Neuronal stem cell (in vitro differentiated cells): ENCODE results near the gene WWP2.
"Not testable (repeated sequence)": the region's sequence is repeated elsewhere in the genome, so short reads cannot be mapped to it uniquely, and the experiment has no call there.

Experiments used
- DNase-seq: peaks from one replicate; pipeline ENCODE4 v3.0.0-alpha.2; 2013; ENCODE audit warnings: low spot score
- H2AFZ ChIP-seq: one replicate; pipeline ENCODE4 v1.6.1; 2013; ENCODE audit warnings: mild to moderate bottlenecking, low read length, inconsistent platforms
- H2AK5ac ChIP-seq: 2 replicates; pipeline ENCODE4 v1.6.1; 2013; ENCODE audit warnings: low read depth, mild to moderate bottlenecking, inconsistent platforms, low read length, moderate library complexity, mixed read lengths
- H2BK120ac ChIP-seq: 2 replicates; pipeline ENCODE4 v1.6.1; 2013; ENCODE audit warnings: low read depth, mild to moderate bottlenecking, inconsistent platforms, low read length, moderate library complexity, mixed read lengths
- H2BK12ac ChIP-seq: one replicate; pipeline ENCODE4 v1.6.1; 2013; ENCODE audit warnings: low read length, inconsistent platforms
- H2BK15ac ChIP-seq: 2 replicates; pipeline ENCODE4 v1.6.1; 2013; ENCODE audit warnings: mild to moderate bottlenecking, low read length, inconsistent platforms, mixed read lengths
- H2BK5ac ChIP-seq: one replicate; pipeline ENCODE4 v1.6.1; 2013; ENCODE audit warnings: inconsistent platforms, mild to moderate bottlenecking, low read length, moderate library complexity
- H3K14ac ChIP-seq: one replicate; pipeline ENCODE4 v1.6.1; 2013; ENCODE audit warnings: low read length, inconsistent platforms
- H3K18ac ChIP-seq: 2 replicates; pipeline ENCODE4 v1.6.1; 2013; ENCODE audit warnings: low read length, inconsistent platforms
- H3K23ac ChIP-seq: 2 replicates; pipeline ENCODE4 v1.6.1; 2013; ENCODE audit warnings: low read depth, mild to moderate bottlenecking, mixed read lengths, low read length, inconsistent platforms; ENCODE audit not compliant: poor library complexity
- H3K27ac ChIP-seq: replicated peaks from 3 replicates; pipeline ENCODE4 v1.5.1; 2013; ENCODE audit warnings: low read length, inconsistent platforms
- H3K27me3 ChIP-seq, 3 experiments: 2 replicates each; pipeline ENCODE4 v1.6.1; 2013; ENCODE audit warnings: low read length in 3 of 3, mild to moderate bottlenecking in 2 of 3, inconsistent platforms in 1 of 3, low read depth in 1 of 3, mixed read lengths in 1 of 3, moderate library complexity in 1 of 3; ENCODE audit not compliant: control insufficient read depth in 3 of 3, insufficient read depth in 3 of 3
- H3K36me3 ChIP-seq, 2 donors: replicated peaks in 1 of 2; 2 replicates each; pipeline ENCODE4 v1.6.1; 2013; ENCODE audit warnings: low read length in 2 of 2; ENCODE audit not compliant: control insufficient read depth in 2 of 2, insufficient read depth in 2 of 2
- H3K4ac ChIP-seq: 2 replicates; pipeline ENCODE4 v1.6.1; 2013; ENCODE audit warnings: inconsistent platforms, mild to moderate bottlenecking, low read length, moderate library complexity
- H3K4me1 ChIP-seq, 2 donors: 1 replicate in 1 of 2; 2 replicates in 1 of 2; pipeline ENCODE4 v1.6.1; 2013; ENCODE audit warnings: low read length in 2 of 2, low read depth in 1 of 2; ENCODE audit not compliant: control insufficient read depth in 2 of 2, insufficient read depth in 1 of 2
- H3K4me2 ChIP-seq: one replicate; pipeline ENCODE4 v1.6.1; 2013; ENCODE audit warnings: mild to moderate bottlenecking, low read length, inconsistent platforms; ENCODE audit not compliant: insufficient read depth, poor library complexity, severe bottlenecking
- H3K4me3 ChIP-seq, 2 donors: 2 replicates each; pipeline ENCODE4 v1.5.1; 2013; ENCODE audit warnings: low read length in 2 of 2, mild to moderate bottlenecking in 2 of 2, inconsistent platforms in 1 of 2, moderate library complexity in 1 of 2
- H3K79me1 ChIP-seq: one replicate; pipeline ENCODE4 v1.6.1; 2013; ENCODE audit warnings: low read depth, mild to moderate bottlenecking, inconsistent platforms, low read length, moderate library complexity
- H3K9ac ChIP-seq: one replicate; pipeline ENCODE4 v1.6.1; 2013; ENCODE audit warnings: mild to moderate bottlenecking, low read depth, low read length, inconsistent platforms; ENCODE audit not compliant: poor library complexity
- H3K9me3 ChIP-seq, 2 donors: replicated peaks in 1 of 2; 2 replicates each; pipeline versions ENCODE3 to v1.6.1; 2013; ENCODE audit warnings: low read length in 2 of 2, mild to moderate bottlenecking in 2 of 2, inconsistent platforms in 1 of 2, low read depth in 1 of 2, mixed read lengths in 1 of 2, moderate library complexity in 1 of 2; ENCODE audit not compliant: control insufficient read depth in 2 of 2, insufficient read depth in 1 of 2
- H4K8ac ChIP-seq: one replicate; pipeline ENCODE4 v1.6.1; 2013; ENCODE audit warnings: low read depth, mild to moderate bottlenecking, inconsistent platforms, low read length, moderate library complexity
- H4K91ac ChIP-seq: one replicate; pipeline ENCODE4 v1.6.1; 2013; ENCODE audit warnings: low read length, low read depth, mild to moderate bottlenecking, inconsistent platforms; ENCODE audit not compliant: poor library complexity
- WGBS, 2 donors: extraction: QIAGEN DNeasy Blood & Tissue Kit; methylation state at CpG; one replicate each; pipeline ENCODE4 v1.1.7; 2013; ENCODE audit warnings: missing lambda C conversion rate in 2 of 2, mixed read lengths in 1 of 2; ENCODE audit not compliant: insufficient read length in 2 of 2, insufficient replicate concordance in 1 of 2; ENCODE audit errors: extremely low coverage in 2 of 2; 5-methylcytosine and 5-hydroxymethylcytosine counted together

Gene WWP2

DNA sequence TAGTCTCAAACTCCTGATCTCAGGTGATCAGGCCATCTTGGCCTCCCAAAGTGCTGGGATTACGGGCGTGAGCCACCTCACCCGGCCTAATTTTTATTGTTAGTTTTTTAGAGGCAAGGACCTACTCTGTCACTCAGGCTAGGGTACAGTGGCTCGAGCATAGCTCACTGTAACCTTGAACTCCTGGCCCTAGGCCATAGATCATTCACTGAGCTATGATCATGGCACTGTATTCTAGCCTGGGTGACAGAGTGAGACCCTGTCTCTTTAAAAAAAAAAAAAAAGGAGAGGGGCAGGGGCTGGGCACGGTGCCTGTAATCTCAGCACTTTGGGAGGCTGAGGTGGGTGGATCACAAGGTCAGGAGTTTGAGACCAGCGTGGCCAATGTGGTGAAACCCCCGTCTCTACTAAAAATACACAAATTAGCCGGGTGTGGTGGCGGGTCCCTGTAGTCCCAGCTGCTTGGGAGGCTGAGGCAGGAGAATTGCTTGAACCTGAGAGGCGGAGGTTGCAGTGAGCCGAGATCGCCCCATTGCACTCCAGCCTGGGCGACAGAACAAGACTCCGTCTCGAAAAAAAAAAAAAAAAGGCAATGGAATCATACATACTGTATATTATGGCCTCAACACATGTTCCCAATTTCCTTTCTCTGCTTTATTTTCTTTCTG, 53.2 kb downstream of the WWP2 start:
- H3K9ac ChIP-seq, H4K91ac ChIP-seq, H3K4me3 ChIP-seq, H3K36me3 ChIP-seq, H2AK5ac ChIP-seq, H3K4ac ChIP-seq, H3K14ac ChIP-seq, H3K79me1 ChIP-seq, H3K27ac ChIP-seq, H3K9me3 ChIP-seq, H2AFZ ChIP-seq, H3K4me2 ChIP-seq, H2BK5ac ChIP-seq, H3K27me3 ChIP-seq, H2BK15ac ChIP-seq, H2BK12ac ChIP-seq, H2BK120ac ChIP-seq, H3K23ac ChIP-seq, H3K18ac ChIP-seq, H3K4me1 ChIP-seq, H4K8ac ChIP-seq, DNase-seq: not testable (repeated sequence)
- no CpG with 5 or more reads among the region's 15 CpGs for WGBS, 2 donors

DNA sequence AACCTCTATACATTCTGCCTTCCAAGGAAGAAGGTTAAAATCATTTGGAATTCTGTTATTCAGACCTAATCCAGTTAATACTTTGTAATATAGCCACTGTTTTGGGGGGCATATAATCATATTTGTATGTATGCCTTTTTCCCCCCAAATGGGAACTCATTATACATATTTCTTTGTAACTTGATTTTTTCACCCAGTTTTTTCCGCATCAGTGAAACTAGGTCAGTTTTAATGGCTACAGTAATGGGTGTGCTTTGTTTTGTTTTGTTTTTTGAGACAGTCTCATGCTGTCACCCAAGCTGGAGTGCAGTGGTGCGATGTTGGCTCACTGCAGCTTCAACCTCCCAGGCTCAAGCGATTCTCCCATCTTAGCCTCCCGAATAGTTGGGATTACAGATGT, 54.9 kb downstream of the WWP2 start:
- H2AFZ ChIP-seq = no peak overlapping the region

DNA sequence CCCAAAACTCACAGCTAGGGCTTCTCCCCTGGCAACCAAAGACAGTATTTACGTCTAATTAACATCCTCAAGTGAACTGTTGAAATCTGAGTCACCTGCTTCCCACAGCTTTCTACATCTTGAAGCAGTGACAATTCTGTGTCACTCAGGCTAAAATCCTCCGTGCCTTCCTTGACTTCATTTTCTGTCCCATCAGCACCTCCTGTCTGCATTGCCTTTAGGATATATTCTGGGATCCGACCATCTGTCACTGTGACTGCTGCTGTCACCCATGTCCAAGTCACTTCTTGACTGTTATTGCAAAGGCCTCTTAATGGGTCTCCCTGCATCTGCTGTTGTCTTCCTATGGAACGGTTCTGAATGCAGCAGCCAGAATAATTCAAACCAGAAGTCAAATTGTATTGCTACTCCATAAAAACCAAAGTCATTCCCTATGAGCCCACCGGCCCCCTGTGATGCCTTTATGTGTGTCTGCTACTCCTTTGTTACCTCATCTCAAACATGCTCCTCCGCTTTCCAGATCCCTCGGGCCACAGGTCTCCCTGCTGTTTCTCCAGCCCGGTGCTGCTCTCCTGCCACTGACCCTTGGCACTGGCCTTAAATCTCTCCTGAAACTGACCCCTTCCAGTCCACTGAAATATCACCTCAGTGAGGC, 56.9 kb downstream of the WWP2 start:
- H3K27me3 ChIP-seq = no peaks in the 10 kb centered on the region
- H3K9me3 ChIP-seq = peaks cover 0 to 3% of the 10 kb centered on the region in 2 donors
- no peak overlapping the region for H3K23ac ChIP-seq
- no peak overlapping the region for H2BK12ac ChIP-seq
- H2BK5ac ChIP-seq = no peak overlapping the region
- no peak overlapping the region for H3K14ac ChIP-seq
- H3K18ac ChIP-seq = no peak overlapping the region
- H2BK15ac ChIP-seq = no peak overlapping the region
- no peak overlapping the region for H4K91ac ChIP-seq
- H3K4me2 ChIP-seq = peak overlapping the region; percentile 24
- H2AK5ac ChIP-seq = no peak overlapping the region
- H3K4me1 ChIP-seq = peaks cover 9 to 11% of the 10 kb centered on the region in 2 donors
- H3K4me3 ChIP-seq = no peak overlapping the region
- no peak overlapping the region for H2BK120ac ChIP-seq
- peaks cover 0 to 3% of the 10 kb centered on the region in 2 donors for H3K36me3 ChIP-seq
- H3K79me1 ChIP-seq = no peaks in the 10 kb centered on the region
- no peak overlapping the region for H4K8ac ChIP-seq
- no peak overlapping the region for H3K9ac ChIP-seq
- no peak for DNase-seq
- WGBS, 2 donors = no CpG with 5 or more reads among the region's 8 CpGs
- H3K27ac ChIP-seq = no peak overlapping the region
- H2AFZ ChIP-seq = no peak overlapping the region
- no peak overlapping the region for H3K4ac ChIP-seq

More for the DNA sequence above, 54.9 kb downstream of the WWP2 start:
- Histone ChIP-seq H3K4me2 (no peak overlapping the region), H3K23ac (no peak overlapping the region), H3K9me3 (peaks cover 0 to 3% of the 10 kb centered on the region in 2 donors), H3K18ac (no peak overlapping the region), H4K91ac (no peak overlapping the region), H2BK120ac (no peak overlapping the region), H3K9ac (peak overlapping the region; percentile 56), H4K8ac (no peak overlapping the region), H2BK15ac (no peak overlapping the region), H3K27ac (no peak overlapping the region), H3K27me3 (no peaks in the 10 kb centered on the region), H3K4me3 (no peak overlapping the region), H2AK5ac (no peak overlapping the region), H3K4me1 (peaks cover 9 to 10% of the 10 kb centered on the region in 2 donors), H3K36me3 (peaks cover 0 to 3% of the 10 kb centered on the region in 2 donors), H3K4ac (no peak overlapping the region), H3K14ac (no peak overlapping the region), H2BK5ac (no peak overlapping the region), H3K79me1 (no peaks in the 10 kb centered on the region), H2BK12ac (no peak overlapping the region)
- no peak for DNase-seq
- whole genome bisulfite sequencing, 2 donors = no CpG with 5 or more reads among the region's 4 CpGs

DNA sequence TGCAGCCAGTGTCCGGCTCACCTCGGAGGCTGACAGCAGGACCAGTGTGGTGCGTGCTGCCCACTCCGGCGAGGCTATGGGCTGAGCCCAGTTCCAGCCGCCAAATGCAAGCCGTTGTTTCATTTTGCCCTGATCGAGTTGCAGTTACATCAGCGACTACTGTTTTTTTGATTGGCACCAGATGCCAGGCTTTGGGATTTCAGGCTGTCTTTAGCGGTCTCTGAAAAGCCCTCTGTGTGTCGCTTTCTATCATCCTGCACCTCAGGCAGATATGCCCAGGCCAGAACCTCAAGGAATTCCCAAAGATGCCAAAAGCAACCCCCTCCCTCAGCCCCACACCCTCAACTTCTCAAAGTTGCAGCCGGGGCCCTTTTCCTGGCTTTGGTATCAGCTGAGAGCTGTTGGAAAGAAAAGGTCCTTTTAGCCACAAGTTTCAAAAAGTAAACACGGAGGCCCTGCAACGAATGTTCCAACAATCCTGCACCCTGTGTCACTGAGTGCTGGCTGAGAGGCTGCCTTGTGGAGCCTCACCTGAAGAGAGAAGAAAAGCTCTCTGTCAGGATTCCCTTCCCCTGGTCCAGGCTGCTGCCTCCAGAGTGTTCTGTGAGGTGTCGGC, 58.9 kb downstream of the WWP2 start:
- Histone ChIP-seq H2AK5ac (no peak overlapping the region), H2BK120ac (no peak overlapping the region), H3K4me3 (no peak overlapping the region), H4K91ac (no peak overlapping the region), H3K4ac (no peak overlapping the region), H3K79me1 (no peaks in the 10 kb centered on the region), H3K27ac (no peak overlapping the region), H3K9me3 (peaks cover 0 to 3% of the 10 kb centered on the region in 2 donors), H3K36me3 (peaks cover 0 to 3% of the 10 kb centered on the region in 2 donors), H2BK15ac (no peak overlapping the region), H3K18ac (peak overlapping the region; percentile 1), H3K4me2 (no peak overlapping the region), H2BK5ac (peak overlapping the region; percentile 15), H4K8ac (no peak overlapping the region), H2AFZ (no peak overlapping the region), H2BK12ac (no peak overlapping the region), H3K4me1 (peaks cover 9 to 11% of the 10 kb centered on the region in 2 donors), H3K23ac (no peak overlapping the region), H3K27me3 (no peaks in the 10 kb centered on the region), H3K14ac (no peak overlapping the region), H3K9ac (no peak overlapping the region)
- no CpG with 5 or more reads among the region's 15 CpGs for WGBS, 2 donors
- no peak for DNase-seq
